ENCODE measurements around the gene MAGEA8.
"Not testable (repeated sequence)": the region's sequence is repeated elsewhere in the genome, so short reads cannot be mapped to it uniquely, and the experiment has no call there.

Gene MAGEA8

DNA sequence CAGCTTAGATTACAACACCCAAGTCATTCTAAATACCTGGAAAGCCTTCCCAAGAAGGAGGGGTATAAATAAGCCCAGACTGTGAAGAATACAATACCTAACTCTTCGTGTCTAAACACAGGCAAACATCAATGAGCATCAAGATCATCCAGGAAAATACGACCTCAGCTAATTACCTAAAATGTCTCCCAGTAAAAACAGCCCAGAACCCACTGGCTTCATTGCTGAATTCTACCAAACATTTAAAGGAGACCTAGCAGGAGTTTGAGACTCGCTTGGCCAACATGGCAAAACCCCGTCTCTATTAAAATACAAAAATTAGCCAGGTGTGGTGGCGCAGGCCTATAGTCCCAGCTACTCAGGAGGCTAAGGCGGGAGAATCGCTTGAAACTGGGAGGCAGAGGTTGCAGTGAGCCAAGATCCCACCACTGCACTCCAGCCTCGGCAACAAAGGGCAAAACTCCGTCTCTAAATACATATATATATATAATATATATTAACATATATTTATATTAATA, 29.3 kb downstream of the MAGEA8 start:
- no peaks in the 10 kb centered on the region for H3K9me3 ChIP-seq (ENCODE audit: low read length)
- no peaks in the 10 kb centered on the region for H3K36me3 ChIP-seq (ENCODE audit: insufficient read depth, low read length)
- no peak overlapping the region for H3K4me3 ChIP-seq (ENCODE audit: low read length)
- H3K27me3 ChIP-seq (ENCODE audit: insufficient read depth, low read length): no peaks in the 10 kb centered on the region
- H2AFZ ChIP-seq (ENCODE audit: low read depth, low read length): no peak overlapping the region
- no peaks in the 10 kb centered on the region for H3K4me1 ChIP-seq (ENCODE audit: insufficient read depth, low read length)

DNA sequence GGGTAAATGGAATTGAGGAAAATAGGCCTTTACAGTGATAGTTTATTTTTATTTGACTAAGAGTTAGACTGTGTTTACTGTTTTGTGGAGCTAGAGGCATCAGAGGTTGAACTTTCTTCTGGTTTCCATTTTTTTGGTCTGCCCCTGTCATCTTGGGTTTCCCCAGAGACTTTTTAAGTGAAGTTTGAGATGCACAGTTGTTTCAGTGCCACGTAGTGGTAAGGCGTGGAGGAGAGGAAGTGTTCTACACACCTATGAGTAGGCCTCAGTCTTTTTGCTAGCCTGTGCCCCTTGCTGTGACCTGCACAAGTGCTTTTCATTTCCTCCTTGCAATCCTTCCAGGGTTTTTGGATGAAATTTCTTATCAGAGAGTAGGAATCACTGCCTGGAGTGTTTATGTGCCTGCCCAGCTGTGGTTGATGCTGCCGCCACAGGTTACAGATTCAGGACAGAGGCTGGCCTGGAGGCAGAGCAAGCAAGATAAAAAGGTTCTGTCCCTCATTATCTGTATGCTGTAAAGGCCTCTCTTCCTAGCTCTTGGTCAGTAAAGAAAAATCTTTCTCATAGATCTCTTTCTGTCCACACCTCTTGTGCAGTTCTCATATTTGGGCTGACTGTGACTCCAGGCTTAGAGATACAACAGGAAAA, 35.9 kb downstream of the MAGEA8 start:
- H3K36me3 ChIP-seq (ENCODE audit: insufficient read depth, low read length): no peaks in the 10 kb centered on the region
- no peaks in the 10 kb centered on the region for H3K27me3 ChIP-seq (ENCODE audit: insufficient read depth, low read length)
- H3K9me3 ChIP-seq (ENCODE audit: low read length): no peaks in the 10 kb centered on the region
- H3K4me3 ChIP-seq (ENCODE audit: low read length): no peak overlapping the region
- no peaks in the 10 kb centered on the region for H3K4me1 ChIP-seq (ENCODE audit: insufficient read depth, low read length)
- no peak overlapping the region for H2AFZ ChIP-seq (ENCODE audit: low read depth, low read length)

DNA sequence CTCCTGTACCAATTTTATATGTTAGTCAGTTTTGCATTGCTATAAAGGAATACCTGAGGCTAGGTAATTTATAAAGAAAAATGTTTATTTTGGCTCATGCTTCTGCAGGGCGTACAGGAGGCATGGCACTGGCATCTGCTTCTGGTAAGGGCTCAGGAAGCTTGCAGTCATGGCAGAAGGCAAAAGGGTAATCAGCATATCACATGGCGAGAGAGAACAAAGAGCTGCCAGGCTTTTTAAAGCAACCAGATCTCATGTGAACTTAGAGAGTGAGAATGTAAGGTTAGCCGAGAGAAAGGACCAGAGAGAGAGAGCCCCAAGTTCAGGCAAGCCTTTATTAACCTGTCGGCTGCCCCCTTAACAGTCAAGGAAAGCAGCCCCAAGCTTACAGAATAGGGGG, 42.9 kb downstream of the MAGEA8 start:
- not testable (repeated sequence) for H3K36me3 ChIP-seq (ENCODE audit: insufficient read depth, low read length); H3K27me3 ChIP-seq (ENCODE audit: insufficient read depth, low read length); H3K4me1 ChIP-seq (ENCODE audit: insufficient read depth, low read length); H3K9me3 ChIP-seq (ENCODE audit: low read length); H2AFZ ChIP-seq (ENCODE audit: low read depth, low read length); H3K4me3 ChIP-seq (ENCODE audit: low read length)

DNA sequence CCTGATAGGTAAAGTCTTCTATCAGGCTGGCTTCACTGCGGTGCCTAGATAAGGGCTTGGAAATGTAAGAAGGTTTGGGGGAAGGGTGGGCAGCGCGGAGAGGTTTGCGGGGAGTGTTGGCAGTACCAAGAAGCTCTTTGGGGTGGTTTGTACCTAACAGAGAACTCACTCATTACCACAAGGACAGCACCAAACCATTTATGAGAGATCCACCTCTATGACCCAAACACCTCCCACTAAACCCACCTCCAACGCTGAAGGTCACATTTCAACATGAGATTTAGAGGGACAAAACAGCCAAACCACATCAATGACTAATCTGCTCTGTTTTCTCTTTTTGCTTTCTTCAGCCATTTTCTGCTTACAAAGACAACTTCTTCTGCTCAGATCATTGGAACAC, 43.5 kb downstream of the MAGEA8 start:
- not testable (repeated sequence) for H3K4me1 ChIP-seq (ENCODE audit: insufficient read depth, low read length); H2AFZ ChIP-seq (ENCODE audit: low read depth, low read length); H3K9me3 ChIP-seq (ENCODE audit: low read length); H3K4me3 ChIP-seq (ENCODE audit: low read length); H3K27me3 ChIP-seq (ENCODE audit: insufficient read depth, low read length); H3K36me3 ChIP-seq (ENCODE audit: insufficient read depth, low read length)

DNA sequence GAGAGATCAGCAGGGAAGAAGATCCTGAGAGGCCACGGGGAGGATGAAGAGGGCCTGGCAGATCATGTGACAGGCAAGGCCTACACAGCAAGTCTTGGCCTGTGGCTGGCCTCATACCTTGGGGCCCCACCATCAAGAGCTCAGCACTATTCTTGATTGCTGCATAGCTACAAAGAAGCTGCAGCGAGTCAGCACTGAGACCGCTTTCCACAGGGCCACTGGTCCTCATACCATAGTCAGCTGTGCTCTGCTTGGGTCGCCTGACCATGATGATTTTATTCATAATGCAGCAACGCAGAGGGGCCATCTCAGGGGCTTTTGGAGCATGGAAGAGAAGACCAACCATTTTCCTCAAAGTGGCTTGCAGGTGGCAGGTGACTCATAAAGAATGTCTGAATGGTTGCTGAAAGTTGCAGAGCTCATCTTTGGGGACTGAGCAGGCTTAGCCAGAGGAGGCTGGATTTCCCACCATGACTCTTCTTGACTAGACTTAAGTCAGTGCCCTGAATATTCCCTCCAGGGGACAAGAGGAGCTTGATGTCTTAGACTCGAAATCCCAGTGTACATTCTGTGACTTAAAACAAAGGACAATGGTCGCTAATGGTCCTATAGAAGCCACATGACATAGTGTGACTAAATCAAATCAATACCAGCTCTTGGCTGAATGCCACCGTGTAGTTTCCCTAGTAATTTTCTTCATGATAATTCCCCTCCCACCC, 46.4 kb downstream of the MAGEA8 start:
- not testable (repeated sequence) for H3K27me3 ChIP-seq (ENCODE audit: insufficient read depth, low read length); H3K9me3 ChIP-seq (ENCODE audit: low read length); H3K36me3 ChIP-seq (ENCODE audit: insufficient read depth, low read length); H3K4me1 ChIP-seq (ENCODE audit: insufficient read depth, low read length); H3K4me3 ChIP-seq (ENCODE audit: low read length); H2AFZ ChIP-seq (ENCODE audit: low read depth, low read length)

DNA sequence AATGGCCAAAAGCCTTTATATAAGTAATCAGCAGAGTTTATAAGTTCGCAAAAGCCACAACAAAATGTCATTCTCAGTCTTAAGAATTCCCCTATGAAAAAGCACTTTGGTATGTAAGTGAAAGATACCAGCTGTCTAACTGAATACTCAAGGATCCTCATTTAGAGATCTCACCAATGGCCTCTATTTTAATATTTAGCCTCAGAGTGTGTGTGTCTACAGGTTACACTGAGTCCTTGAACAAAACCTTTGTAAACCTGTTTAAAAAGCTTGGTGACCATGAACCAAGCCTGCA, 46.9 kb downstream of the MAGEA8 start:
- not testable (repeated sequence) for H3K36me3 ChIP-seq (ENCODE audit: insufficient read depth, low read length); H3K4me1 ChIP-seq (ENCODE audit: insufficient read depth, low read length); H3K27me3 ChIP-seq (ENCODE audit: insufficient read depth, low read length); H3K9me3 ChIP-seq (ENCODE audit: low read length); H3K4me3 ChIP-seq (ENCODE audit: low read length); H2AFZ ChIP-seq (ENCODE audit: low read depth, low read length)

DNA sequence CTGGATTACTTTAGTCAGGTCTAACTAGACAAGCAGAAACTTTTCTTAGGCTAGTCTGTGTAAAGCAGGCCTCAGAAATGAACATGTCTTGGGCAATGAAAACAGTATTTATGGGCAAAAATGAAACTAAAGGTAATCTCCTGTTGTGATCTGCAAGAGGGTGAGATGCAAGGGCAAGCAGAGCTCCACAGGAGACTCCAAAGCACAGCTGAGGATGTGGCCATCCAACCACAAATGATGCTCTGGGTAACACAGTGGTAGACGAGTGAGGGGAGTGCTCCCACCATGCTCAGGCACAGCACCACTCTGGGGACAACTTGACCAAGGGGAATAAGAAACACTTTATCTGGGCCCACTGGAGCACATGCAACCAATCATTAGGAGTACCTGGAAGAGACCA, 47.7 kb downstream of the MAGEA8 start:
- H3K4me3 ChIP-seq (ENCODE audit: low read length); H3K36me3 ChIP-seq (ENCODE audit: insufficient read depth, low read length); H3K27me3 ChIP-seq (ENCODE audit: insufficient read depth, low read length); H3K9me3 ChIP-seq (ENCODE audit: low read length); H3K4me1 ChIP-seq (ENCODE audit: insufficient read depth, low read length); H2AFZ ChIP-seq (ENCODE audit: low read depth, low read length): not testable (repeated sequence)

DNA sequence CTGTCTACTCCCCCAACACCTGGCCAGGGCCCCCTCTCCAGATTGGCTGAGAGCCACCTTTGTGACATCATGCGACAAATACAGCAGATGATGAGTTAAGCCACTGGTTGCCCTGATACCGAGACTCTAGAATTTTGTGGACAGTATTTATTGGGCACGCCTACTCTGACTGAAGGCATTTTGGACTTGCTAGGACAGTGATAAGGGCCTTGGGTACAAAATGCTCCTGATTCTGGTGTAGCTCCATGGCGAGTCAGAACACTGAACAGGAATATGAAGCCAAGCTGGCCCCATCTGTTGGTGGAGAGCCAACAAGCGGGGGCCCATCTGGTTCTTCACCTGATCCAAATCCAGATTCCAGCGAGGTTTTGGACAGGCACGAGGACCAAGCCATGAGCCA, 48.4 kb downstream of the MAGEA8 start, which contains the start of gene HSFX4:
TSS of gene HSFX4 (plus strand) at position 174 of the 400 bp plus-strand sequence. CDS start at position 246, 72 bp downstream.
- H2AFZ ChIP-seq (ENCODE audit: low read depth, low read length); H3K9me3 ChIP-seq (ENCODE audit: low read length); H3K27me3 ChIP-seq (ENCODE audit: insufficient read depth, low read length); H3K36me3 ChIP-seq (ENCODE audit: insufficient read depth, low read length); H3K4me3 ChIP-seq (ENCODE audit: low read length); H3K4me1 ChIP-seq (ENCODE audit: insufficient read depth, low read length): not testable (repeated sequence)

DNA sequence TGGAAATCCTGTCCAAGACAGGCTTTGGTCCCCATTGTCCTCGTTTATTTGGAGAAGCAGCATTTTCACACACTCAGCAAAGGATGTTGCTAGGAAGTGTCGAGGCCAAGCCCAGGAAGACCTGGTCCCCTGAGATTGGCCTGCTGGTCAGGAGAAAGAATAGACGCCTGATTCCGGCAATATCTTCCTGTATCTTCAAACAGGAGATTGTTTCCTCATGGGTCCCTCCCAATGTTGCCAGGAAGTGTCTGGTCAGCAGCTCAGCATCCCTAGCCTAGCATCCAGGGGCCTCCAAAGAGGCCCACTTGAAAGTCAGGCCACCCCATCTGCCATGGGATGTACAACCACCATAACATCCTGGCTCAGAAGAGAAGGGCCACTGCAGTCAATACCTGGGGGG, 50.4 kb downstream of the MAGEA8 start:
- not testable (repeated sequence) for H3K4me3 ChIP-seq (ENCODE audit: low read length); H2AFZ ChIP-seq (ENCODE audit: low read depth, low read length)

DNA sequence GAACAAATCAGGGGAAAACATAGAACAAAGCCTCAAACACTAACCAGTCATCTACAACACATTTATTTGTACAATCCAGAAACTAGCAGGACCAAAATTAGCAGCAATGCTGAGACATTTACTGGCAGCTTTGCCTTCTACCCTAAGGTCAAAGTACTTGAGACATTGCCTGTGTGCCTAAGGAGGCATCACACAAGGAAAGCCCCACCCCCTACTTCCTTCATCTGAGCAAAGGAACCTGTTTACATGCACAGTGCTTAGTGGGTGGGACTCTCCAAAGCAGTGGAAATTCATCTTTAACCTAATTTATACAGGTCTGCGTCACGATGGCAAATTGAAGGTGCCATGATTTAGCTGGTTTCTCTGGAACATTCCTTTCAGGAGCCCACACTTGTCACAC, 51.2 kb downstream of the MAGEA8 start:
- not testable (repeated sequence) for H3K27me3 ChIP-seq (ENCODE audit: insufficient read depth, low read length); H3K36me3 ChIP-seq (ENCODE audit: insufficient read depth, low read length); H3K4me1 ChIP-seq (ENCODE audit: insufficient read depth, low read length); H2AFZ ChIP-seq (ENCODE audit: low read depth, low read length); H3K9me3 ChIP-seq (ENCODE audit: low read length); H3K4me3 ChIP-seq (ENCODE audit: low read length)

More for the DNA sequence above, 50.4 kb downstream of the MAGEA8 start:
- not testable (repeated sequence) for H3K36me3 ChIP-seq (ENCODE audit: insufficient read depth, low read length); H3K27me3 ChIP-seq (ENCODE audit: insufficient read depth, low read length); H3K4me1 ChIP-seq (ENCODE audit: insufficient read depth, low read length); H3K9me3 ChIP-seq (ENCODE audit: low read length)

DNA sequence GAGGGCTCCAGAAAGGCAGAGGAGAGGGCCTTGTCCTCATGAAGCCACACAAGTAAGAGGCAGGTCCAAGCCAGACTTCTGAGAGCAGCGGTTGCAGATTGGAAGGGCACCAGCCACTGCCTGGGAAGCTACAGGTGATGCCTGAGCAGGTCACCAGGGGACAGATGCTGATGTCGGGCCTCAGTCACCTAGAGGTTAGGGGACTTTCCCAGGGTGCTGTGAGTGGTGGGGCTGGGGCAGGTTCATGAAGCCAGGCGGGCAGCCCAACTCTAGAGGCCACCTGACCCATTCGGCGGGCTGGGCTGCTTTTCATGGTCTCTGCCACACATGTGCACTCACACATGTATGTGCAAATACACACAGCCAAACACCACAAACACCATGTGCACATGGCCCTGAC, 52.0 kb downstream of the MAGEA8 start:
- H3K36me3 ChIP-seq (ENCODE audit: insufficient read depth, low read length); H3K4me3 ChIP-seq (ENCODE audit: low read length); H3K27me3 ChIP-seq (ENCODE audit: insufficient read depth, low read length); H3K4me1 ChIP-seq (ENCODE audit: insufficient read depth, low read length); H2AFZ ChIP-seq (ENCODE audit: low read depth, low read length); H3K9me3 ChIP-seq (ENCODE audit: low read length): not testable (repeated sequence)

DNA sequence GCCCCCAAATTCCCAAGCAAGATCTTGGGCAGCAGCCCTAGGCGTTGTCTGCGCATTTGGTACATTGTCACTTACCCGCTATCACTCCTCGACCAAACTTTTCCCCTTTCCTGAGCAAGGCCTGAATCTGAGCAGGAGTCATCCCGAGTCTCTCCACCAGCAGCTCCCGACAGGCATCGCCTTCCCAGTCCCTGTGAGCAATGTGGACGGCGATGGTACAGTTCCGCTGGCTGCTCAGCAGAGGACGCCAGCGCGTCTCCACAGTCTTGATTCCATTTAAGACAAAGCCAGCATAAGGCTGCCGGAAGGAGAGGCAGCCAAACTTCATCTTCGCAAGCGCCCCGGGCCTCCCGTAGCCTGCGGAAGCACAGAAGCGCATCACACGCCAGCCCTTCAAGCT, 52.6 kb downstream of the MAGEA8 start:
- H3K4me3 ChIP-seq (ENCODE audit: low read length); H3K4me1 ChIP-seq (ENCODE audit: insufficient read depth, low read length); H3K36me3 ChIP-seq (ENCODE audit: insufficient read depth, low read length); H3K27me3 ChIP-seq (ENCODE audit: insufficient read depth, low read length); H2AFZ ChIP-seq (ENCODE audit: low read depth, low read length); H3K9me3 ChIP-seq (ENCODE audit: low read length): not testable (repeated sequence)

Data from neuron (in vitro differentiated cells).